DND-41 (cell line): ENCODE data around the gene IGSF21.

Source experiments
- CTCF ChIP-seq: IDR thresholded peaks from 2 replicates; pipeline ENCODE4 v1.5.1; 2012; ENCODE audit warnings: borderline replicate concordance, low read length, moderate library complexity, mild to moderate bottlenecking; ENCODE audit not compliant: poor library complexity, severe bottlenecking; ENCODE audit errors: extremely low read depth
- EZH2 ChIP-seq: IDR thresholded peaks from 3 replicates; pipeline ENCODE4 v1.6.1; 2012; ENCODE audit warnings: borderline replicate concordance, low read depth, mild to moderate bottlenecking, moderate library complexity, low read length, inconsistent platforms; ENCODE audit not compliant: severe bottlenecking

GRCh38 chr1:18094096-18094495, 13.5 kb upstream of the IGSF21 start:
- TF ChIP-seq CTCF (no peak), EZH2 (no peak)
